SK-N-SH (cell line): Measurements from ENCODE around the gene ALKBH2. TPM values are rescaled to one million over a fixed set of nuclear protein-coding genes. Genes with fewer than 3 reads are reported as not detected.
"Not testable (repeated sequence)": the region's sequence is repeated elsewhere in the genome, so short reads cannot be mapped to it uniquely, and the experiment has no call there.

Source experiments
- CTCF ChIA-PET: fragments of 300-600, 350-600 bp; formaldehyde crosslinking; extraction: SDS; loops from one replicate; lab custom pipeline; 2021; lab: Yijun Ruan, JAX
- POLR2A ChIA-PET: fragments of 350-600 bp; sonication (Branson Sonifier 250); formaldehyde crosslinking; extraction: SDS; loops from one replicate; lab custom pipeline; 2020; ENCODE audit warnings: antibody characterized with exemption, inconsistent platforms; lab: Yijun Ruan, JAX
- DNase-seq: peaks from one replicate; pipeline ENCODE4 v3.0.0; 2012
- H2AFZ ChIP-seq: fragments of 200-600 bp; sonication (generic); 2 replicates; pipeline ENCODE4 v1.8.1; 2016; ENCODE audit warnings: antibody characterized with exemption, mild to moderate bottlenecking, low read depth
- H3F3A ChIP-seq: fragments of 200-600 bp; sonication (generic); replicated peaks from 2 replicates; pipeline ENCODE3; 2016; ENCODE audit warnings: antibody characterized with exemption, mild to moderate bottlenecking; ENCODE audit not compliant: insufficient read depth
- H3K27ac ChIP-seq, 2 experiments: fragments of 200-500 bp in 1 of 2; fragments of 200-600 bp in 1 of 2; sonication (Bioruptor generic) in 1 of 2; sonication (generic), shearing (Covaris generic) in 1 of 2; 2 replicates each; pipeline versions ENCODE4 v1.5.1 to v1.6.1; 2014 to 2016; ENCODE audit warnings: low read depth in 2 of 2, inconsistent platforms in 1 of 2, low read length in 1 of 2, mild to moderate bottlenecking in 1 of 2, mixed read lengths in 1 of 2
- H3K27me3 ChIP-seq: fragments of 200-600 bp; sonication (generic), shearing (Covaris generic); 2 replicates; pipeline ENCODE4 v1.6.1; 2016; ENCODE audit warnings: mixed run types; ENCODE audit not compliant: insufficient read depth
- H3K36me3 ChIP-seq, 2 experiments: fragments of 200-500 bp in 1 of 2; fragments of 200-600 bp in 1 of 2; sonication (Bioruptor generic) in 1 of 2; sonication (generic) in 1 of 2; replicated peaks in 1 of 2; 2 replicates each; pipeline versions ENCODE3 to v1.5.1; 2014 to 2016; ENCODE audit warnings: low read length in 1 of 2, mild to moderate bottlenecking in 1 of 2; ENCODE audit not compliant: insufficient read depth in 2 of 2, control insufficient read depth in 1 of 2
- H3K4me1 ChIP-seq, 2 experiments: fragments of 200-500 bp in 1 of 2; fragments of 200-600 bp in 1 of 2; sonication (Bioruptor generic) in 1 of 2; sonication (generic), shearing (Covaris generic) in 1 of 2; 2 replicates each; pipeline versions ENCODE4 v1.5.1 to v1.6.1; 2014 to 2016; ENCODE audit warnings: low read depth in 1 of 2, low read length in 1 of 2, mixed run types in 1 of 2; ENCODE audit not compliant: insufficient read depth in 2 of 2, control insufficient read depth in 1 of 2
- H3K4me2 ChIP-seq: fragments of 200-600 bp; sonication (generic), shearing (Covaris generic); 2 replicates; pipeline ENCODE4 v1.6.1; 2017; ENCODE audit warnings: mixed run types
- H3K4me3 ChIP-seq, 2 experiments: fragments of 200-500 bp in 1 of 2; fragments of 200-600 bp in 1 of 2; sonication (Bioruptor generic) in 1 of 2; sonication (generic), shearing (Covaris generic) in 1 of 2; 2 replicates each; pipeline versions ENCODE4 v1.5.1 to v1.8.1; 2014 to 2016; ENCODE audit warnings: low read depth in 2 of 2, inconsistent platforms in 1 of 2, low read length in 1 of 2, mild to moderate bottlenecking in 1 of 2, mixed read lengths in 1 of 2, moderate library complexity in 1 of 2
- H3K79me2 ChIP-seq: fragments of 200-600 bp; sonication (generic); 2 replicates; pipeline ENCODE4 v1.8.1; 2017; ENCODE audit warnings: mild to moderate bottlenecking; ENCODE audit not compliant: insufficient read depth
- H3K9ac ChIP-seq: fragments of 200-600 bp; sonication (generic); 2 replicates; pipeline ENCODE4 v1.6.1; 2017; ENCODE audit warnings: mixed run types
- H3K9me2 ChIP-seq: fragments of 200-600 bp; sonication (generic); 2 replicates; pipeline ENCODE4 v1.6.1; 2017; ENCODE audit warnings: mixed run types
- H3K9me3 ChIP-seq: fragments of 200-600 bp; sonication (generic); 2 replicates; pipeline ENCODE4 v1.6.1; 2017; ENCODE audit warnings: mixed run types, mild to moderate bottlenecking, moderate library complexity
- H4K20me1 ChIP-seq: fragments of 200-600 bp; sonication (generic); 2 replicates; pipeline ENCODE4 v1.6.1; 2017; ENCODE audit warnings: mild to moderate bottlenecking, mixed run types; ENCODE audit not compliant: insufficient read depth
- MEF2A ChIP-seq: IDR thresholded peaks from 2 replicates; pipeline ENCODE4 v1.4.0; 2012; ENCODE audit warnings: low read depth, borderline replicate concordance
- MXI1 ChIP-seq: IDR thresholded peaks from 2 replicates; pipeline ENCODE4 v1.6.1; 2012; ENCODE audit warnings: mild to moderate bottlenecking, low read depth, low read length, improper control_type of control experiment
- POLR2AphosphoS5 ChIP-seq: IDR thresholded peaks from 2 replicates; pipeline ENCODE4 v1.6.1; 2012; ENCODE audit warnings: low read depth, low read length
- TEAD4 ChIP-seq: IDR thresholded peaks from 2 replicates; pipeline ENCODE4 v1.4.0; 2012; ENCODE audit warnings: mild to moderate bottlenecking, borderline replicate concordance; ENCODE audit not compliant: insufficient read depth
- WGBS: methylation state at CpG from one replicate; pipeline ENCODE4 v1.1.6; 2017; ENCODE audit warnings: low lambda C conversion rate; 5-methylcytosine and 5-hydroxymethylcytosine counted together
- polyA plus RNA-seq, 3 experiments: library from polyadenylated mRNA; depleted of rRNA; stranded (reverse); fragments of >200 nt; gene quantifications; 2 replicates each; pipeline ENCODE4 v1.2.3, GENCODE V29; 2012
- TF ChIP-seq, protein P1 (sequence below): IDR thresholded peaks from 2 replicates; pipeline ENCODE4 v1.4.0; 2012; ENCODE audit warnings: low read depth, borderline replicate concordance

ALKBH2 gene
- polyA plus RNA-seq, 1 of the 3 experiments (the other 2 are of a cell fraction), result 47.3 TPM

DNA sequence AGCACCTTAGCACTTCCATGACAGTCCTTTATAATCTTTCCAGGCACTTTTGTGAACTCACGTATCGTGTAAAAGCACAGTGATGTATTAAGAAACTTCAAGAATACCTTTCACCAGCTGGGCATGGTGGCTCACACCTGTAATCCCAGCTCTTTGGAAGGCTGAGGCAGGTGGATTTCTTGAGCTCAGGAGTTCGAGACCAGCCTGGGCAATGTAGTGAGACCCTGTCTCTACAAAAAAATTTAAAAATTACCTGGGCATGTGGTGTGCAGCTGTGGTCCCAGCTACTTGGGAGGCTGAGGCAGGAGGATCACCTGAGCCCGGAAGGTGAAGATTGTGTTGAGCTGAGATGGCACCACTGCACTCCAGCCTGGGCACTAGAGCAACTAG lies 39.2 kb downstream of the ALKBH2 start:
- POLR2A ChIA-PET, result interaction anchor here (0.6 kb wide), 1 partner anchor 8 kb away, joined by 3 read pairs; no protein-coding TSS in a partner anchor
- DNase-seq, result not testable (repeated sequence)

DNA sequence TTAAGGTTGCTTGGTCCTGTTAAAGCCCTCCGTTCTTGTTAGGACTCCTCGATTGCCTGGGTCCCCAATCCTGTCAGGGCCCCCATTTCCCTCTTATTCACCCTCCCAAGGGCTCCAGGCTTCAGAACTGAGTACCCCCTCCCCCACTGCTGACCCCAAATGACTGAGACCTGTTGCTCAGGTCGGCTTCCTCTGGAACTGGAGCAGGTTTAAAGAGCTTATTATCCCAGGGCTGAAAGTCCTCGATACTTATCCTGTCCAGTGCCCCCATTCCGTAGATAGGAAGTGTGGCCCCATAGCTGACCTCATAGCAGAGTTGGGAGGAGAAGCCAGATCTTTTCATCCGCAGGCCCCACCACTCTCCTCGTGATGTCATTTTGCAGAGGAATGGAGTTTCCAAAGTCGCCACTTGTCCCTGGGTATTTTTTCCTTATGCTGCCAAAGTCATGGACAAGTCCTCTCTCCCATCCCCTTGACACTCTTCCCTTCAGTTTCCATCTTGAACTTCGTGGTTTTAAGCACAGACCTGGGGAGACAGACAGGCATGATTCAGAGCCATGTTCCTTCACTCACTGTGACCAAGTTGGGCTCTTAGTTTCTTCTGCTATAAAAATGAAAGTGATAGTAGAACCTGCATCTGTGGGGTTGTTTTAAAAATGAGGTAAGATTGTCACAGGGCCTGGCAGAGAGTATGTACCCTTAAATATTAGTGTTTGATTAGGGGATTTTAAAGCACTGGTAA lies 39.7 kb downstream of the ALKBH2 start:
- Histone ChIP-seq H3K4me1 (peaks cover 4 to 6% of the 10 kb centered on the region in 2 experiments; a peak in 1 of 4 replicates), H3K36me3 (peaks cover 2 to 8% of the 10 kb centered on the region in 2 experiments), H3K9me3 (no peaks in the 10 kb centered on the region), H3K4me3 (peak overlapping the region; percentile 78 to 83), H3K79me2 (peaks cover 21% of the 10 kb centered on the region; the same call in 1 of the 2 replicates), H4K20me1 (no peaks in the 10 kb centered on the region), H3K27me3 (no peaks in the 10 kb centered on the region), H3F3A (no peaks in the 10 kb centered on the region), H3K4me2 (peak overlapping the region; percentile 94), H2AFZ (peak overlapping the region; percentile 98), H3K9me2 (no peaks in the 10 kb centered on the region), H3K27ac (no peak overlapping the region), H3K9ac (peak overlapping the region; percentile 73)
- ChIA-PET POLR2A (interaction anchor here (0.6 kb wide), 1 partner anchor 8 kb away, joined by 3 read pairs; no protein-coding TSS in a partner anchor), CTCF (interaction anchor here (1.7 kb wide), 1 partner anchor 10 kb away, joined by 3 read pairs; no protein-coding TSS in a partner anchor)
- no peak for DNase-seq
- no peak for TF ChIP-seq POLR2AphosphoS5
- TF ChIP-seq TEAD4, result no peak
- TF ChIP-seq MXI1, result no peak
- no peak for TF ChIP-seq MEF2A
- TF ChIP-seq, protein P1, sequence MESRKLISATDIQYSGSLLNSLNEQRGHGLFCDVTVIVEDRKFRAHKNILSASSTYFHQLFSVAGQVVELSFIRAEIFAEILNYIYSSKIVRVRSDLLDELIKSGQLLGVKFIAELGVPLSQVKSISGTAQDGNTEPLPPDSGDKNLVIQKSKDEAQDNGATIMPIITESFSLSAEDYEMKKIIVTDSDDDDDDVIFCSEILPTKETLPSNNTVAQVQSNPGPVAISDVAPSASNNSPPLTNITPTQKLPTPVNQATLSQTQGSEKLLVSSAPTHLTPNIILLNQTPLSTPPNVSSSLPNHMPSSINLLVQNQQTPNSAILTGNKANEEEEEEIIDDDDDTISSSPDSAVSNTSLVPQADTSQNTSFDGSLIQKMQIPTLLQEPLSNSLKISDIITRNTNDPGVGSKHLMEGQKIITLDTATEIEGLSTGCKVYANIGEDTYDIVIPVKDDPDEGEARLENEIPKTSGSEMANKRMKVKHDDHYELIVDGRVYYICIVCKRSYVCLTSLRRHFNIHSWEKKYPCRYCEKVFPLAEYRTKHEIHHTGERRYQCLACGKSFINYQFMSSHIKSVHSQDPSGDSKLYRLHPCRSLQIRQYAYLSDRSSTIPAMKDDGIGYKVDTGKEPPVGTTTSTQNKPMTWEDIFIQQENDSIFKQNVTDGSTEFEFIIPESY, result no peak
- 38% methylated on average over 9 of the region's 9 CpGs for WGBS

More for the DNA sequence above, 39.2 kb downstream of the ALKBH2 start:
- H3K36me3 ChIP-seq, result peaks cover 4 to 11% of the 10 kb centered on the region in 2 experiments
- not testable (repeated sequence) for H3K4me3 ChIP-seq, H3F3A ChIP-seq, H3K27me3 ChIP-seq, H3K9me3 ChIP-seq, H3K4me1 ChIP-seq, H3K27ac ChIP-seq, H4K20me1 ChIP-seq, H3K9me2 ChIP-seq
- H2AFZ ChIP-seq, result 0 out of 2 replicates have a peak overlapping the region, but pooled peaks have one; percentile 98
- H3K9ac ChIP-seq, result 0 out of 2 replicates have a peak overlapping the region, but pooled peaks have one; percentile 73
- H3K79me2 ChIP-seq, result peaks cover 21% of the 10 kb centered on the region; the same call in 1 of the 2 replicates
- peak overlapping the region; percentile 94 for H3K4me2 ChIP-seq
- CTCF ChIA-PET, result interaction anchor here (1.7 kb wide), 1 partner anchor 10 kb away, joined by 3 read pairs; no protein-coding TSS in a partner anchor
- 79% methylated on average over 4 of the region's 4 CpGs for WGBS
